Measurements from ENCODE around the gene C4orf50.
"Not testable (repeated sequence)": the region's sequence is repeated elsewhere in the genome, so short reads cannot be mapped to it uniquely, and the experiment has no call there.

The C4orf50 gene

GRCh38 chr4:6008092-6008551 is 10.1 kb downstream of the C4orf50 start:
- Histone ChIP-seq H3K4me3 (ENCODE audit: insufficient read depth, low read depth, low read length) (no peak overlapping the region), H3K9me3 (ENCODE audit: control insufficient read depth, low read length) (no peaks in the 10 kb centered on the region), H3K27ac (ENCODE audit: insufficient read depth, low read depth, low read length, poor library complexity, severe bottlenecking) (no peak overlapping the region), H3K36me3 (ENCODE audit: control insufficient read depth, insufficient read depth, low read length) (no peaks in the 10 kb centered on the region), H3K4me1 (ENCODE audit: control insufficient read depth, insufficient read depth, low read length) (no peaks in the 10 kb centered on the region), H3K27me3 (ENCODE audit: control insufficient read depth, insufficient read depth, low read length, poor library complexity, severe bottlenecking) (peaks cover 46% of the 10 kb centered on the region)
- 6% methylated on average over 54 of the region's 54 CpGs for WGBS, 2 experiments

- Histone ChIP-seq H3K27ac (ENCODE audit: insufficient read depth, low read depth, low read length, poor library complexity, severe bottlenecking) (no peak overlapping the region), H3K4me1 (ENCODE audit: control insufficient read depth, insufficient read depth, low read length) (no peaks in the 10 kb centered on the region), H3K36me3 (ENCODE audit: control insufficient read depth, insufficient read depth, low read length) (no peaks in the 10 kb centered on the region), H3K27me3 (ENCODE audit: control insufficient read depth, insufficient read depth, low read length, poor library complexity, severe bottlenecking) (peaks cover 41% of the 10 kb centered on the region), H3K9me3 (ENCODE audit: control insufficient read depth, low read length) (no peaks in the 10 kb centered on the region), H3K4me3 (ENCODE audit: insufficient read depth, low read depth, low read length) (no peak overlapping the region)
- 91 to 93% methylated on average over 4 of the region's 4 CpGs for WGBS, 2 experiments
These were observed 13.1 kb downstream of the C4orf50 start for GRCh38 chr4:6005175-6005574.

DNA sequence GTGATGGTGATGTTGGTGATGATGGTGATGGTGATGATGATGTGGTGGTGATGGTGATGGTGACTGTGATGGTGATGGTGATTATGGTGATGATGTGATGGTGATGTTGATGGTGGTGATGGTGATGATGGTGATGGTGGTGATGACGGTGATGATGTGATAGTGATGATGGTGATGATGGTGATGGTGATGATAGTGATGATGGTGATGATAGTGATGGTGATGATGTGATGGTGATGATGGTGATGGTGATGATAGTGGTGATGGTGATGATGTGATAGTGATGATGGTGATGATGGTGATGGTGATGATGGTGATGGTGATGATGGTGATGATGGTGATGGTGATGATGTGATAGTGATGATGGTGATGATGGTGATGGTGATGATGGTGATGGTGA is 14.7 kb downstream of the C4orf50 start:
- 90 to 92% methylated on average over 1 of the region's 1 CpG for WGBS, 2 experiments

DNA sequence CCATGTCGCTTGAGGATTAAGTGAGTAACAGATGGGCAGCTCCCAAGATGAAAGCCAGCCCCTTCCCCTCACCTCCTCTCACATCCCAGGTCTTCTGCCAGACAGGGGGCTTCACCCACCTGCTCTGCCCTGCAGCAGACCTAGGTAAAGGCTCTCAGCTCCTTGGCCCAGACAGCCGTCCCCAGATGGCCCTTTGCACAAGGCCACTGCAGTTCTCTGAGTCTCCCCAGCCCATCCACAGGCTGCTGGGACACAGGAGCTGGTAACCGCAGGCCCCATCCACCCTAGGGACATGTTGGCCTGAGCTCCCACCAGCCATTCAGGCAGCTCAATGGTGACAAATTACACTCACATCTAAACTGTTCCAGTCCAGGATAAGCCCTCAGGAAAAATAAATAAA is 15.3 kb downstream of the C4orf50 start:
- H3K9me3 ChIP-seq (ENCODE audit: control insufficient read depth, low read length): no peaks in the 10 kb centered on the region
- no peak overlapping the region for H3K27ac ChIP-seq (ENCODE audit: insufficient read depth, low read depth, low read length, poor library complexity, severe bottlenecking)
- H3K4me3 ChIP-seq (ENCODE audit: insufficient read depth, low read depth, low read length): no peak overlapping the region
- H3K36me3 ChIP-seq (ENCODE audit: control insufficient read depth, insufficient read depth, low read length): no peaks in the 10 kb centered on the region
- 74 to 78% methylated on average over 3 of the region's 3 CpGs for WGBS, 2 experiments
- peaks cover 19% of the 10 kb centered on the region for H3K27me3 ChIP-seq (ENCODE audit: control insufficient read depth, insufficient read depth, low read length, poor library complexity, severe bottlenecking)
- no peaks in the 10 kb centered on the region for H3K4me1 ChIP-seq (ENCODE audit: control insufficient read depth, insufficient read depth, low read length)

More for the DNA sequence above, 14.7 kb downstream of the C4orf50 start:
- H3K36me3 ChIP-seq (ENCODE audit: control insufficient read depth, insufficient read depth, low read length); H3K4me1 ChIP-seq (ENCODE audit: control insufficient read depth, insufficient read depth, low read length); H3K4me3 ChIP-seq (ENCODE audit: insufficient read depth, low read depth, low read length); H3K9me3 ChIP-seq (ENCODE audit: control insufficient read depth, low read length); H3K27ac ChIP-seq (ENCODE audit: insufficient read depth, low read depth, low read length, poor library complexity, severe bottlenecking): not testable (repeated sequence)
- H3K27me3 ChIP-seq (ENCODE audit: control insufficient read depth, insufficient read depth, low read length, poor library complexity, severe bottlenecking): peaks cover 25% of the 10 kb centered on the region

DNA sequence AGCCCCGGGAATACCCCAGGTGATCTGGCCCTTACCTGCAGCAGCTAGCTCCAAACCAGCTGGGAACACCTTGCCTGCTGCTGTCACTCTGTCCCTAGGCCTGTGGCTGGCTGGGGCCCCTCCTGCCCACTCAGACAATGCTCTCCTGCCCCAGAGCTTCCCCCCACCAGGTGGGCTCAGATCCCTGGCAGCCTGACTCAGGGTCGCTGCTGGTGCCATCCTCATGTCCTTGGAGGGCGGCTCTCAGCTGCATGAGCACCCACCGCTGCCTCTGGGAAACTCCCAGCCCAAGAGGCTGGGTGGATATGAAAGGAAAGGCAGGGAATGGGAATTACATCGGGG is 15.8 kb downstream of the C4orf50 start:
- 92 to 93% methylated on average over 5 of the region's 5 CpGs for WGBS, 2 experiments
- no peak overlapping the region for H3K27ac ChIP-seq (ENCODE audit: insufficient read depth, low read depth, low read length, poor library complexity, severe bottlenecking)
- no peaks in the 10 kb centered on the region for H3K9me3 ChIP-seq (ENCODE audit: control insufficient read depth, low read length)
- H3K4me1 ChIP-seq (ENCODE audit: control insufficient read depth, insufficient read depth, low read length): no peaks in the 10 kb centered on the region
- peaks cover 14% of the 10 kb centered on the region for H3K27me3 ChIP-seq (ENCODE audit: control insufficient read depth, insufficient read depth, low read length, poor library complexity, severe bottlenecking)
- no peak overlapping the region for H3K4me3 ChIP-seq (ENCODE audit: insufficient read depth, low read depth, low read length)
- H3K36me3 ChIP-seq (ENCODE audit: control insufficient read depth, insufficient read depth, low read length): no peaks in the 10 kb centered on the region

GRCh38 chr4:6001680-6002491 is 16.3 kb downstream of the C4orf50 start:
- H3K36me3 ChIP-seq (ENCODE audit: control insufficient read depth, insufficient read depth, low read length): no peaks in the 10 kb centered on the region
- no peak overlapping the region for H3K27ac ChIP-seq (ENCODE audit: insufficient read depth, low read depth, low read length, poor library complexity, severe bottlenecking)
- no peak overlapping the region for H3K4me3 ChIP-seq (ENCODE audit: insufficient read depth, low read depth, low read length)
- WGBS, 2 experiments: 85 to 91% methylated on average over 6 of the region's 6 CpGs
- no peaks in the 10 kb centered on the region for H3K4me1 ChIP-seq (ENCODE audit: control insufficient read depth, insufficient read depth, low read length)
- no peaks in the 10 kb centered on the region for H3K9me3 ChIP-seq (ENCODE audit: control insufficient read depth, low read length)
- peaks cover 9% of the 10 kb centered on the region for H3K27me3 ChIP-seq (ENCODE audit: control insufficient read depth, insufficient read depth, low read length, poor library complexity, severe bottlenecking)

DNA sequence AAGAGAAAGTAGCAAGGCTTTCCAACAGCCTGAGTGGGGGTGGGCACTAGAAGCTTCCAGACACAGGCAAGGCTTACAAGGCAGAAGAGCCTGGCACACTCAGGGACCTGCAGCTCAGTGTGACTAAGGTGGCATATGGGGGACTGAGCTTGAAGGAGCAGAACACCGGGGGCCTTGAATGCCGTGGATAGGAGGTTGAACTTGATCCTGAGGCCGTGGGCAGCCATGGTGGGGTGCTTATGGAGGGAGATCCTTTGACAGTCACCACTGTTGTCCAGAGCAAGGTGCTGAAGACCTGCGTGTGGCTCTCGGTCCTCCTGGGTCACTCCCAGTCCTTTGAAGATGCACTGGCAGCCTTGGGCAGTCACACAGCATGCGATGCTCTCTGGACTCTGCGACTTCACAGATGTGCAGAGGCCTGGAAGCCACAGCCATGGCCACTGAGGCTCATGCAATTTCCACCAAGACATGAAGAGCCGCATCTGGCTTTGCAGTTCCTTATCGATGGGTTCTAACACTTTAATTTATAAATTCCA is 18.3 kb downstream of the C4orf50 start:
- Histone ChIP-seq H3K4me1 (ENCODE audit: control insufficient read depth, insufficient read depth, low read length) (no peaks in the 10 kb centered on the region), H3K4me3 (ENCODE audit: insufficient read depth, low read depth, low read length) (no peak overlapping the region), H3K36me3 (ENCODE audit: control insufficient read depth, insufficient read depth, low read length) (no peaks in the 10 kb centered on the region), H3K27me3 (ENCODE audit: control insufficient read depth, insufficient read depth, low read length, poor library complexity, severe bottlenecking) (no peaks in the 10 kb centered on the region), H3K9me3 (ENCODE audit: control insufficient read depth, low read length) (no peaks in the 10 kb centered on the region), H3K27ac (ENCODE audit: insufficient read depth, low read depth, low read length, poor library complexity, severe bottlenecking) (no peak overlapping the region)
- WGBS, 2 experiments: 93 to 95% methylated on average over 9 of the region's 9 CpGs

GRCh38 chr4:5999356-5999755 is 18.9 kb downstream of the C4orf50 start:
- no peaks in the 10 kb centered on the region for H3K27me3 ChIP-seq (ENCODE audit: control insufficient read depth, insufficient read depth, low read length, poor library complexity, severe bottlenecking)
- no peak overlapping the region for H3K4me3 ChIP-seq (ENCODE audit: insufficient read depth, low read depth, low read length)
- H3K9me3 ChIP-seq (ENCODE audit: control insufficient read depth, low read length): no peaks in the 10 kb centered on the region
- H3K36me3 ChIP-seq (ENCODE audit: control insufficient read depth, insufficient read depth, low read length): no peaks in the 10 kb centered on the region
- H3K27ac ChIP-seq (ENCODE audit: insufficient read depth, low read depth, low read length, poor library complexity, severe bottlenecking): no peak overlapping the region
- 82 to 83% methylated on average over 6 of the region's 6 CpGs for WGBS, 2 experiments
- no peaks in the 10 kb centered on the region for H3K4me1 ChIP-seq (ENCODE audit: control insufficient read depth, insufficient read depth, low read length)

DNA sequence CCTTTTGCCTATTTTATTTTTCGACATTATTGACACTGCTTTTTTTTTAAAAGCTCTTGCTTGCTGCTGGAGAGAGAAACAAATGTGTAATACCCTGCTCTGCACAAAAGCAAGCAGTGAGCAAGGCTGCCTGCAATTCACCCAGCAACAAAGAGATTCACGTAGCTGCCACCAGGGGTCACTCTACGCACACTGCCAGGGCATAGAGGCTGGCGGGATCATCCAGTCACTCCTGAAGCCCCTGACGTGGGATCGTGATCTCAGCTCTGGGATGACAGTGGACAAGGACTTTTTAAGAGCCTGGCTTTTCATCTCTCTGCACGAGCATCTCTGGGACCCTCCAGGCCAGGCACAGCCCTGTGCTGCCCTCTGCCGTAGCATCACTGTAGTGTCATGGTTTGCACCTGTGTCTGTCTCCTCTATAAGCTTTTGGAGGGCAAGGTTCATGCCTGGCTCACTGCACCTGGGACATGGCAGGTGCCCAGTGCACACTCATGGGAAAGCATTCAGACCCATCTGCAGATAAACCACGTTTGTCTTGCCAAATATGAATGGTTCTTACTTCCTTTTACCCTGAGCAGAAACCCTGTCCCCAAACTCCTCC is 19.8 kb downstream of the C4orf50 start:
- 10 to 12% methylated on average over 9 of the region's 9 CpGs for WGBS, 2 experiments
- Histone ChIP-seq H3K27ac (ENCODE audit: insufficient read depth, low read depth, low read length, poor library complexity, severe bottlenecking) (no peak overlapping the region), H3K36me3 (ENCODE audit: control insufficient read depth, insufficient read depth, low read length) (no peaks in the 10 kb centered on the region), H3K27me3 (ENCODE audit: control insufficient read depth, insufficient read depth, low read length, poor library complexity, severe bottlenecking) (no peaks in the 10 kb centered on the region), H3K4me1 (ENCODE audit: control insufficient read depth, insufficient read depth, low read length) (no peaks in the 10 kb centered on the region), H3K9me3 (ENCODE audit: control insufficient read depth, low read length) (no peaks in the 10 kb centered on the region), H3K4me3 (ENCODE audit: insufficient read depth, low read depth, low read length) (no peak overlapping the region)

GRCh38 chr4:5996641-5997040 is 21.6 kb downstream of the C4orf50 start:
- Histone ChIP-seq H3K27ac (ENCODE audit: insufficient read depth, low read depth, low read length, poor library complexity, severe bottlenecking) (no peak overlapping the region), H3K9me3 (ENCODE audit: control insufficient read depth, low read length) (no peaks in the 10 kb centered on the region), H3K36me3 (ENCODE audit: control insufficient read depth, insufficient read depth, low read length) (no peaks in the 10 kb centered on the region), H3K4me1 (ENCODE audit: control insufficient read depth, insufficient read depth, low read length) (no peaks in the 10 kb centered on the region), H3K4me3 (ENCODE audit: insufficient read depth, low read depth, low read length) (no peak overlapping the region), H3K27me3 (ENCODE audit: control insufficient read depth, insufficient read depth, low read length, poor library complexity, severe bottlenecking) (no peaks in the 10 kb centered on the region)
- WGBS, 2 experiments: 79% methylated on average over 4 of the region's 4 CpGs

All from ectodermal cell (in vitro differentiated cells).